ENCODE results near the gene STARD7. TPM values are rescaled to one million over a fixed set of nuclear protein-coding genes. Genes with fewer than 3 reads are reported as not detected.

STARD7 gene
- polyA plus RNA-seq, 3 donors, result 141 to 150 (median 149) TPM

DNA sequence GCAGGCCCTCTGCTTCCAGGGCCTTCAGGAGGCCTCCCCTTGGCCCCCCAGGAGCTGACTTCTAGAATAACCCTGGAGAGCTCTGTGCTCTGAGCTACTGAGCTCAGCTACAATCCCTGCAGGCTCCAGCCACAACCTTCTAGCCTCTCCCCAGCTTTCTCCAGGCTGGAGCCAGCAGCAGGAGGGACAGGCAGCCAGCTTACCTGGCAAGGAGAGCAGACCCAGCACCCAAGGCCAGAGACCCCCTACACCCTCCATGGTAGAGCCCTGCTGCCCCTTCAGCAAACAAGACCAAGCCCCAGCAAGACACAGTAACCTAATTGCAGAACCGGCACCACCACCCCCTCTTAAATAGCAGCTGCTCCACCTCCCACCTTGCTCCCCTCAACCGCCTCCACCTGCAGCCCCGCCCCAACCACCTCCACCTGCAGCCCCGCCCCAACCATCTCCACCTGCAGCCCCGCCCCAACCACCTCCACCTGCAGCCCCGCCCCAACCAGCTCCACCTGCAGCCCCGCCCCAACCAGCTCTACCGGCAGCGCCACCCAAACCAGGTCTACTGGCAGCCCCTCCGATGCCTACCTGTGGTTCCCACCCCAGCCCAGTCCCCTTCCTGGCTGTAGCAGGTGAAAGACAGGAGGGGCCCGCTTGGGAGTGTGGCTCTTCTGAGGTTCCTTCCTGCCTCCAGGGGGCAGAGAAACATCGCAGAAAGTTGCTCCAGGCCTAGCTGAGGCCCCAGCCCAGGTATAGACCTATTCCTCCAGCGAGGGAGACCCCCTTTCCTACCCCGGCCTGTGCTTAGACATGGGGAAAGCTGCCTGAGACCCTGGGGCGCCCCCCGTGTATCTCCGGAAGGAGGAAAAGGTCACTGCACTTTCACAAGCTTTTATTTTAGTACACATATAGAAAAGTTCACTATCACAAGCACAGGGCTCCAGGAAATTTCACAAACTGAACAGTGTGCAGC, 70.2 kb downstream of the STARD7 start, which contains the start of gene ASTL:
Gene ASTL (minus strand): TSS at position 324 of the 967 bp plus-strand sequence. CDS start 66 bp downstream, at position 258.
- DNase-seq (ENCODE audit: low read depth in 3 of 3, low spot score in 2 of 3), result no peak

DNA sequence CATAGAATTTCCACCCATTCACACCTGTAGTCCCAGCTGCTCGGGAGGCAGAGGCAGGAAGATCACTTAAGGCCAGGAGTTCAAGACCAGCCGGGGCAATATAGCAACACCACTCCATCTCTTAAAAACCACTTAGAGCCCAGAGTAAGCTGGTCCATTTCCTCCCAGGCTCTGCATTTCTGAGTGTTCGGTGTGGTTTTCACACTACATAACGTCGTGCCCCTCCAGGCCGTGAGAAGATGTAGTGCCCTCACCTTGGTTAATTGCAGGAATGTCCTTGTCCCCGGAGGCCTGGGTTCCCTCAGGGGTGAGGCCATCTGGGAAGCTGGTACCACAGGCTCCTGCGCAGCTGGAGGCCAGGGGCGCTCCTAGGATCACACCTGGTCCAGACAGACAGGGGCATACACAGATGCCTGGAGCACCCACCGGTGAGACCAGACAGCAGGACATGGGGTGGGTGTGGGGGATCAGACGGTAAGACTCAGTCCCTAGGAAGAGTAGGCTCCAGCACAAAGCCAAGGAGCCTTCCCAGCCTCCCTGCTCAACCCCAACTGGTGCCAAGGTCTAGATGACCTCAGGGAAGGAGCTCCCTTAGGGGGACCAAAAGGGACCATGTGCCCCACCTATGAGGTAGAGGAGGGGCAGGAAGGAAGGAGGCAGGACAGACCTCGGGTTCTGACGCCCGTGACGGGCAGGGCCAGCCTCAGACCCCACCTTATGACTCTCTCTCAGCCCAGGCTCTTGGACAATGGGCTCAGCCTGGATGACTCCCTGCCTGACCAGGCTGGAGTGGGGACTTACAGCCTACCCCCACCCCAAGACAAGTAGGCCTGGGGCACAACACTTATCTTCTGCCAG, 71.1 kb downstream of the STARD7 start:
- DNase-seq (ENCODE audit: low read depth in 3 of 3, low spot score in 2 of 3), result no peak

DNA sequence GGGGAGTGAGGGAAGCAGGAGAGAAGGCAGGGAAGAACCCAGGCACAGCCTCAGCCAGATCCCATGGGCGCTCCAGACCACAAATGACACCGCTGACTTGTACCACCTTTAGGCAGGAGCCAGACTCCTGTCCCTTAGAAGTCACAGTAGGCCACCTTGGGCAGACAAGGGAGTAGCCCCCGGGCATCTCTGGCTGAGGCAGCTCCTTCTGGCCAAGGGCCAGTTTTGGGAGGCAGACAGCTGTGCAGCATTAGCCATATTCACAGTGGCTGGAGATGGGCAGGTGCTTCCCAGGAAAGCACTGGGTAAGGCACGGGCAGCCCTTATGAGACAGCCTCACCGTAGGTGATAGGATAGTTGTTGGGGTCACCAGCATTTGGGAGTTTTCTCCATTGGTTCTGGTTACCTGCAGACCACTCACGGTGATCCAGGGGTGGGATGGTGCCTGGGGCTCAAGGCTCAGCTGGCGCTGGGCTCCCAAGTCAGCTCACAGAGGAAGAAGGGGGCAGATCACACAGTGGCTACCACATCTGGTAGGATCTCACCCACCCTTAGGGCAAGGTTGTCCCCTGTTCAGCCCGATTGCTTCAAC, 72.4 kb downstream of the STARD7 start:
- DNase-seq (ENCODE audit: low read depth in 3 of 3, low spot score in 2 of 3), result no peak

DNA sequence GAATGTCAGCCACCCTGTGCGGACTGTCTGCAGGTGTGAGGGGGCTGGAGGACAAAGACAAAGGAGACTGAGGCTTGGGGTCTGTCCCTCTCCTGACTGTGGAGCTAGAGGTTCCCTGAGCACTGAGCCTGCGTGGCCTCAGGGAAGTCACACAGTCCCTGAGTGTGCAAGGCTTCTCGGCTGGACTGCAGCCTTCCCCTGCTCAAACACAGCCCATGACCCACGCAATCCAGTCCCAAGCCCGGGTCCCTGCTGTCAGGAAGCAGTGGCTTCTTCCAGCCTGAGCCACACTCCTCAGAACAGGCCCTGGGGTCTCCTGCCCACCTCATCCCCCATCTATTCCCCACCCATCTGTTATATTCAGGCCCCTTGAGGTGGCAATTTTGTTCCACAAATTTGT, 73.0 kb downstream of the STARD7 start:
- DNase-seq (ENCODE audit: low read depth in 3 of 3, low spot score in 2 of 3), result no peak

DNA sequence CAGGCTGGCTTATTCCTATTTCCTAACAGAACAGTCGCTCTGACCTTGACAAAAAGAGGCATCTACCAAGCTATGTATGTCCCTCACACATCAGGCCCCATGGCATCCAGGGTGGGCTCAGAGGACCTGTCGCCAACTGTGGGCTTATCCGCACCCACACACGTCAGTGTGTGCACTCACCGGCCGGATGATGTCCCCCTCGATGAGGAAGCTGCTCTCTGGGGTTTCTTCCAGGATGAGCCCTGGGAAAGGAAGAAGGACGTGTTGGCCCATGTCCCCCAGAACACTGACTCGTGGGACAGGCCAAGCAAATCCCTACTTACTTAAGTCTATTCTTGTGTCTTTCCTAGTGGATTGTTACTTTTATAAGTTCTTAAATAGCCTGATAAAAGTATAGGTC, 73.5 kb downstream of the STARD7 start:
- no peak for DNase-seq (ENCODE audit: low read depth in 3 of 3, low spot score in 2 of 3)

Other genes with a start within 250 kb of the STARD7 start
- gene ANKRD36C, start 217.0 kb downstream of the STARD7 start, polyA plus RNA-seq (ENCODE audit: insufficient read length in 3 of 3), result 10 to 100 TPM; 12.0 to 16.4 (median 12.4) TPM
- gene GPAT2, start 173.9 kb downstream of the STARD7 start, polyA plus RNA-seq (ENCODE audit: insufficient read length in 3 of 3), result 1 to 10 TPM; 2.3 to 4.2 (median 3.3) TPM
- 1 to 10 TPM; 2.5 to 5.3 (median 3.8) TPM for gene ADRA2B, start 92.3 kb downstream of the STARD7 start, polyA plus RNA-seq (ENCODE audit: insufficient read length in 3 of 3)
- under 1 TPM in 1 of 3 donors, not detected in 2; 0.17 TPM for gene ASTL, start 70.3 kb downstream of the STARD7 start, polyA plus RNA-seq (ENCODE audit: insufficient read length in 3 of 3)
- gene DUSP2, start 63.4 kb downstream of the STARD7 start, polyA plus RNA-seq (ENCODE audit: insufficient read length in 3 of 3), result 1 to 10 TPM; 2.0 to 3.2 (median 2.8) TPM
- gene TMEM127, start 57.2 kb upstream of the STARD7 start, polyA plus RNA-seq (ENCODE audit: insufficient read length in 3 of 3), result 10 to 100 TPM; 42.9 to 47.4 (median 44.0) TPM
- gene CIAO1, start 57.4 kb upstream of the STARD7 start, polyA plus RNA-seq (ENCODE audit: insufficient read length in 3 of 3), result 10 to 100 TPM; 64.0 to 70.7 (median 67.5) TPM
- gene SNRNP200, start 96.7 kb upstream of the STARD7 start, polyA plus RNA-seq (ENCODE audit: insufficient read length in 3 of 3), result 100 to 1,000 TPM; 180 to 193 (median 187) TPM
- 1 to 10 TPM; 4.1 to 5.5 (median 4.6) TPM for gene ITPRIPL1, start 116.5 kb upstream of the STARD7 start, polyA plus RNA-seq (ENCODE audit: insufficient read length in 3 of 3)
- gene NCAPH, start 126.9 kb upstream of the STARD7 start, polyA plus RNA-seq (ENCODE audit: insufficient read length in 3 of 3), result 10 to 100 TPM; 16.1 to 20.4 (median 19.7) TPM

Measured in right renal cortex interstitium (tissue), 3 donors.